Measurements from ENCODE around the gene PCOLCE2.

Gene PCOLCE2

GRCh38 chr3:142866841-142867631 lies 21.8 kb downstream of the PCOLCE2 start:
- no peaks in the 10 kb centered on the region for H3K36me3 ChIP-seq (replicated peaks; ENCODE audit: low read depth, low read length)
- no peak overlapping the region for H2AFZ ChIP-seq (ENCODE audit: low read depth, low read length)
- TF ChIP-seq CTCF (IDR thresholded peaks at IDR 0.05; ENCODE audit: low read depth, low read length) (no peak), EZH2phosphoT487 (IDR thresholded peaks at IDR 0.05; ENCODE audit: low read depth) (no peak)
- no peak overlapping the region for H3K4me3 ChIP-seq (ENCODE audit: low read length)
- H3K79me2 ChIP-seq (ENCODE audit: low read length) = no peaks in the 10 kb centered on the region
- H3K4me1 ChIP-seq (ENCODE audit: low read length) = peaks cover 17% of the 10 kb centered on the region
- H3K27me3 ChIP-seq (ENCODE audit: low read depth, low read length) = no peaks in the 10 kb centered on the region
- no peak overlapping the region for H3K4me2 ChIP-seq (ENCODE audit: low read length)
- H3K9me3 ChIP-seq (ENCODE audit: insufficient read depth, low read length) = no peaks in the 10 kb centered on the region
- no peak overlapping the region for H3K9ac ChIP-seq (ENCODE audit: low read length)
- no peaks in the 10 kb centered on the region for H4K20me1 ChIP-seq (ENCODE audit: insufficient read depth, low read length)
- H3K27ac ChIP-seq (ENCODE audit: low read length) = no peak overlapping the region

DNA sequence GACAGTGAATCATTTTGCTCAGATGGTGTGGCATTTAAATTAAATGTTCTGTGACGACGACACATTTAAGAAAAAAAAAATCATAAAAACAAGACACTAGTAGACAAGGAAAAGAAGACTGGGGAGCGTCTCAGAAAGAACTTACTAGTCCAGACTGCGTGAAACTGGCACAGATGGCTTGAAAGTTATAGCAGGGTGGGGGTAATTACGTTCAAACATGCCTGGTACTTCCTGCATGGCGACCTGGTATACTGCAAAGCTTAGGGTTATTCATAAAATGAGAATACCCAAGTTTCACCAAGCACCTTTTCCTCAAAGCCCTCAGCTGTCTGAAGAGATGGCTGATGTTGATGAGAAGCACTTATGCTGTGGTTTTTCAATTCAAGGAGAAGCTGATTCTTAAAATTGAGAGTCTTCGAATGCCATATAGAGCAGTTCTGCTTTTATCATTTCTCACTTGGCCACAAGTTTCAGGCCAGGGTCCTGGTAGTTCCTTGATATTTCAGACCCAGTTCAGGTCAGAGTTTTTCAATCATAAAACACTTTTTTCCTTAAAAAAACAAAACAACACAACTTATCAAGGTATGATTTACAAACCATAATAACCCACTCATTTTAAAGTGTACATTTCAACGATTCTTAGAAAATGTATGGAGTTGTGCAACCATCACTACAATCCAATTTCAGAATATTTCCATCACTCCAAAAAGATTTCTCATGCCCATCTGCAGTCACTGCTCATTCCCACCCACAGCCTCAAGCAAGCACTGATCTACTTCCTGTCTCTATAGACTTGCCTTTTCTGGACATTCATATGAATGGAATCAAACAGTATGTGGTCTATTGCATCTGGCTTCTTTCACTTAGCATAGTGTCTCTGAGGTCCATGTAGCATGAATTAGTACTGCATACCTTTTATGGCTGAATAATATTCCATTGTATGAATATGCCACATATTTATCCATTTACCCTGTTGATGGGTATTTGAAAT lies 24.7 kb downstream of the PCOLCE2 start:
- Histone ChIP-seq H3K4me3 (ENCODE audit: low read length) (peak overlapping the region; percentile 52), H3K4me1 (ENCODE audit: low read length) (peaks cover 17% of the 10 kb centered on the region), H2AFZ (ENCODE audit: low read depth, low read length) (peak overlapping the region; percentile 93), H3K4me2 (ENCODE audit: low read length) (peak overlapping the region; percentile 59), H3K27ac (ENCODE audit: low read length) (no peak overlapping the region), H4K20me1 (ENCODE audit: insufficient read depth, low read length) (no peaks in the 10 kb centered on the region), H3K9me3 (ENCODE audit: insufficient read depth, low read length) (no peaks in the 10 kb centered on the region), H3K79me2 (ENCODE audit: low read length) (no peaks in the 10 kb centered on the region), H3K9ac (ENCODE audit: low read length) (peak overlapping the region; percentile 23), H3K27me3 (ENCODE audit: low read depth, low read length) (peaks cover 7% of the 10 kb centered on the region; the same call in 1 of the 2 replicates), H3K36me3 (replicated peaks; ENCODE audit: low read depth, low read length) (no peaks in the 10 kb centered on the region)
- no peak for TF ChIP-seq EZH2phosphoT487 (IDR thresholded peaks at IDR 0.05; ENCODE audit: low read depth)
- no peak for TF ChIP-seq CTCF (IDR thresholded peaks at IDR 0.05; ENCODE audit: low read depth, low read length)

DNA sequence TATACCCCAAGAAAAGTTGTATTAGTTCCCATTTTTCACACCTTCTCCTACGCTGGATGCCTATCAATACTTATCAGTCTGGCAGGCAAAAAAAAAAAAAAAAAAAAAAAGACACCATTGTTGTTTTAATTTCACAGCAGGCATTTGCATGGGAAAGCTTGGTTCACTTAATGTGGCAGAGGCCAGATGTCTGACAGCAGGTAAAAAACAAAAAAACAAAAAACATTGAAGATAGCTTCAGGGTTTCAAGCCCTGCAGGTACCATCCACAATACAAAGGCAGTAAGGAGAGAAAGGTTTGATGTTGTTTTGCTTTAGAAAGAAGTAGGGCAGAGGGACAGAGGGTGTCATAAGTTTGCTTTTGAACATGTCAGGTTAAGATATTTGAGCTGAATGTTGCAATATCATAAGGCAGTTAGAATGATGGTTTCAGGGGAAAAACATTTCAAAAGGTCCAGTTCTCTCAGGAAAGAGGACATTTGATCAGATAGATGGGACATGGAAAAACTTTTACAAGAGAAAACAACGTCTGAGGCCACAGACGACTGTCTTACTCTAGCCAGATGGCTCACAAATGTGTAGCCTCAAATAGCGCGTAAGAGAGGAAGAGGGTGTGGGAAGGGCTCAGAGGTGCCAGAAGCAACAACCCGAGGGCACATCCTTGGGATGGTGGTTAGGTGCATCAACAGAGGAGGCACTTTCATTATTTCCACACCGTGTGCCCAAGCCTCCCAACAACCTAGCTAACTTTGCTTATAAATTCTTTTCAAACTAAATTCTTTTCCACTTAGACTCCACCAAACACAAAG lies 25.7 kb downstream of the PCOLCE2 start:
- peak overlapping the region; percentile 59 for H3K4me2 ChIP-seq (ENCODE audit: low read length)
- peaks cover 17% of the 10 kb centered on the region for H3K4me1 ChIP-seq (ENCODE audit: low read length)
- peak overlapping the region; percentile 93 for H2AFZ ChIP-seq (ENCODE audit: low read depth, low read length)
- no peaks in the 10 kb centered on the region for H3K36me3 ChIP-seq (replicated peaks; ENCODE audit: low read depth, low read length)
- H3K9ac ChIP-seq (ENCODE audit: low read length) = 0 out of 2 replicates have a peak overlapping the region, but pooled peaks have one; percentile 23
- H3K9me3 ChIP-seq (ENCODE audit: insufficient read depth, low read length) = no peaks in the 10 kb centered on the region
- H3K4me3 ChIP-seq (ENCODE audit: low read length) = peak overlapping the region; percentile 52
- no peak overlapping the region for H3K27ac ChIP-seq (ENCODE audit: low read length)
- no peaks in the 10 kb centered on the region for H3K79me2 ChIP-seq (ENCODE audit: low read length)
- peaks cover 7% of the 10 kb centered on the region; the same call in 1 of the 2 replicates for H3K27me3 ChIP-seq (ENCODE audit: low read depth, low read length)
- no peaks in the 10 kb centered on the region for H4K20me1 ChIP-seq (ENCODE audit: insufficient read depth, low read length)
- no peak for TF ChIP-seq CTCF (IDR thresholded peaks at IDR 0.05; ENCODE audit: low read depth, low read length)

Measured in OCI-LY3 (cell line).